ENCODE measurements around the gene UTS2R.
"Not testable (repeated sequence)": the region's sequence is repeated elsewhere in the genome, so short reads cannot be mapped to it uniquely, and the experiment has no call there.

The UTS2R gene

GRCh38 chr17:82345151-82345976 is 26.2 kb upstream of the UTS2R start:
- Histone ChIP-seq H3K4me1 (ENCODE audit: insufficient read depth, low read length) (peaks cover 8% of the 10 kb centered on the region; the same call in 1 of the 2 replicates), H3K36me3 (ENCODE audit: insufficient read depth, low read length) (no peaks in the 10 kb centered on the region), H3K9ac (ENCODE audit: low read depth, low read length) (no peak overlapping the region), H3K9me3 (ENCODE audit: control insufficient read depth, insufficient read depth, low read length) (no peaks in the 10 kb centered on the region; the same call in 1 of the 2 replicates)

GRCh38 chr17:82346342-82347300 is 24.9 kb upstream of the UTS2R start:
- peaks cover 8% of the 10 kb centered on the region; the same call in 1 of the 2 replicates for H3K4me1 ChIP-seq (ENCODE audit: insufficient read depth, low read length)
- H3K9me3 ChIP-seq (ENCODE audit: control insufficient read depth, insufficient read depth, low read length), result no peaks in the 10 kb centered on the region
- no peaks in the 10 kb centered on the region for H3K36me3 ChIP-seq (ENCODE audit: insufficient read depth, low read length)
- no peak overlapping the region for H3K9ac ChIP-seq (ENCODE audit: low read depth, low read length)

DNA sequence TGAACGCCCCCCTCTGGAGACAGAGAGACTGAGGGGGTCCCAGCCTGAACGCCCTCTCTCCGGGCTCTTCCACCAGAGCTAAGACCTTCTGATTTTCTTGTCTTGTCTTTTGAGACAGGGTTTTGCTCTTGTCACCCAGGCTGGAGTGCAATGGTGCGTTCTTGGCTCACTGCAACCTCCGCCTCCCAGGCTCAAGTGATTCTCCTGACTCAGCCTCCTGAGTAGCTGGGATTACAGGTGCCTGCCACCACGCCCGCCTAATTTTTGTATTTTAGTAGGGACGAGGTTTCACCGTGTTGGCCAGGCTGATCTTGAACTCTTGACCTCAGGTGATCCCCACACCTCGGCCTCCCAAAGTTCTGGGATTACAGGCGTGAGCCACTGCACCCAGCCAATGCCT is 23.6 kb upstream of the UTS2R start:
- not testable (repeated sequence) for H3K36me3 ChIP-seq (ENCODE audit: insufficient read depth, low read length); H3K9me3 ChIP-seq (ENCODE audit: control insufficient read depth, insufficient read depth, low read length); H3K9ac ChIP-seq (ENCODE audit: low read depth, low read length); H3K4me1 ChIP-seq (ENCODE audit: insufficient read depth, low read length)

GRCh38 chr17:82348434-82348833 is 23.1 kb upstream of the UTS2R start:
- H3K9ac ChIP-seq (ENCODE audit: low read depth, low read length), result no peak overlapping the region
- H3K4me1 ChIP-seq (ENCODE audit: insufficient read depth, low read length), result peaks cover 8% of the 10 kb centered on the region; the same call in 1 of the 2 replicates
- H3K9me3 ChIP-seq (ENCODE audit: control insufficient read depth, insufficient read depth, low read length), result no peaks in the 10 kb centered on the region
- no peaks in the 10 kb centered on the region for H3K36me3 ChIP-seq (ENCODE audit: insufficient read depth, low read length)

- no peak overlapping the region for H3K9ac ChIP-seq (ENCODE audit: low read depth, low read length)
- no peaks in the 10 kb centered on the region for H3K9me3 ChIP-seq (ENCODE audit: control insufficient read depth, insufficient read depth, low read length)
- H3K36me3 ChIP-seq (ENCODE audit: insufficient read depth, low read length), result no peaks in the 10 kb centered on the region
- H3K4me1 ChIP-seq (ENCODE audit: insufficient read depth, low read length), result peaks cover 8% of the 10 kb centered on the region; the same call in 1 of the 2 replicates
These were observed 22.7 kb upstream of the UTS2R start for GRCh38 chr17:82348866-82349265.

- Histone ChIP-seq H3K36me3 (ENCODE audit: insufficient read depth, low read length) (no peaks in the 10 kb centered on the region), H3K9me3 (ENCODE audit: control insufficient read depth, insufficient read depth, low read length) (no peaks in the 10 kb centered on the region), H3K9ac (ENCODE audit: low read depth, low read length) (no peak overlapping the region), H3K4me1 (ENCODE audit: insufficient read depth, low read length) (peaks cover 8% of the 10 kb centered on the region; the same call in 1 of the 2 replicates)
These were observed 22.3 kb upstream of the UTS2R start for GRCh38 chr17:82349287-82349701.

GRCh38 chr17:82350182-82351030 is 21.2 kb upstream of the UTS2R start:
- H3K4me1 ChIP-seq (ENCODE audit: insufficient read depth, low read length), result peaks cover 4% of the 10 kb centered on the region; the same call in 1 of the 2 replicates
- no peaks in the 10 kb centered on the region for H3K36me3 ChIP-seq (ENCODE audit: insufficient read depth, low read length)
- H3K9ac ChIP-seq (ENCODE audit: low read depth, low read length), result no peak overlapping the region
- no peaks in the 10 kb centered on the region for H3K9me3 ChIP-seq (ENCODE audit: control insufficient read depth, insufficient read depth, low read length)

GRCh38 chr17:82351254-82351712 is 20.3 kb upstream of the UTS2R start:
- no peak overlapping the region for H3K9ac ChIP-seq (ENCODE audit: low read depth, low read length)
- H3K36me3 ChIP-seq (ENCODE audit: insufficient read depth, low read length), result no peaks in the 10 kb centered on the region
- no peaks in the 10 kb centered on the region for H3K9me3 ChIP-seq (ENCODE audit: control insufficient read depth, insufficient read depth, low read length)
- H3K4me1 ChIP-seq (ENCODE audit: insufficient read depth, low read length), result peaks cover 4% of the 10 kb centered on the region; the same call in 1 of the 2 replicates

DNA sequence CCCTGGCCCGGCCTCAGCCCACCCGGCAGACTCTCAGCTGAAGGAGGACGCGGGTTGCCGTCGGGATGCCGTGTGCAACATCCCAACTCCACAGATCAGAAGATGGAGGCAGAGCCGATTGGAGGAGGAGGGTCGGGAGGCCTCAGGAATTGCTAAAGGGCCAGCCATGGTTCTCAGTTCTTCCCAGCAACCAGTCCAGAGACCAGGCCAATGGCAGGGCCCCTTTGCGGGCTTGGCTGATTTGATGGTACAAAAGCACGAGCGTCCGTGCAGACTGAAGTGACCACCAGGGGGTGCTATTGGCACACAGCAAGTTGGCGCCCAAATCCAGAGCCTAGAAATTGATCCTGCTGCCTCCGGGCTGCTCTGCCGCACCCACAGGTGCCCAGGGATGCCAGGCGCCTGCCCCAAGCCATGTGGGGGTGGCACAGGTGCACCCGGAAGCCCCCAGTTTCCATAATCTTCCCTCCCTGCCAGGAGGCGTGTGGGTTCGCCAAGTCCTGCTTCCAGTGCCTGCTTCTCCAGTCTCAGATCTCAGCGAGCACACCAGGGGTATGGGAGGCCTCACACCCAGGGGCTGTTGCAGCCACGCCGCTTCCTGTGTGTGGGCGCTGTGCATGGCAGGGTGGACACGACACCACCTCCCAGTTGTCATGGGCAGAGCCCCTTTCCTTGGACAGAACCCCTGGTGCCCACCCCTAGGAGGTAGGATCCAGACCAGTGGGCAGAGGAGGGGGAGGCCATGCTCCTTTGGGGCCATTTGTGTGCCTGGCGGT is 19.7 kb upstream of the UTS2R start:
- peaks cover 4% of the 10 kb centered on the region; the same call in 1 of the 2 replicates for H3K4me1 ChIP-seq (ENCODE audit: insufficient read depth, low read length)
- H3K9ac ChIP-seq (ENCODE audit: low read depth, low read length), result no peak overlapping the region
- H3K9me3 ChIP-seq (ENCODE audit: control insufficient read depth, insufficient read depth, low read length), result no peaks in the 10 kb centered on the region
- no peaks in the 10 kb centered on the region for H3K36me3 ChIP-seq (ENCODE audit: insufficient read depth, low read length)

GRCh38 chr17:82353484-82353883 is 18.1 kb upstream of the UTS2R start:
- Histone ChIP-seq H3K9ac (ENCODE audit: low read depth, low read length) (no peak overlapping the region), H3K4me1 (ENCODE audit: insufficient read depth, low read length) (peaks cover 5% of the 10 kb centered on the region; the same call in 1 of the 2 replicates), H3K9me3 (ENCODE audit: control insufficient read depth, insufficient read depth, low read length) (no peaks in the 10 kb centered on the region), H3K36me3 (ENCODE audit: insufficient read depth, low read length) (no peaks in the 10 kb centered on the region)

DNA sequence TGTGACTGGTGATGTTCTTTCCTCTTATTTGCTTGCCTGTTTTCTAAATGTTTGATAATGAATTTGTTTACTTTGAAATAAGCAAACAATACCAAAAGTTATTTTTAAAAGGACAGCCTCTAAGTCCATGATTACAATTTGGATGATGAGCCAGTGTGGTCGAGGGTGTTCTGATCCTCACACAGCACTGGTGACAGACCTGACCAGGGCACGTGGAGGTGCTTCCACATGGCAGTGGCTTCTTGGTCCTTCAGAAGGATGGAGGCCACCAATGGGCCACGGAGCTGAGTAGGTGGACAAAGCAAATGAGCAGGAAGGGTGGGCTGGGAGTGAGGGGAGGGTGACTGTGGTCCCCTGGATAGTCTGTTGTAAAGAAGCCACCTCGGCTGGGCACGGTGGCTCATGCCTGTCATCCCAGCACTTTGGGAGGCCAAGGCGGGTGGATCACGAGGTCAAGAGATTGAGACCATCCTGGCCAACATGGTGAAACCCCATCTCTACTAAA is 16.7 kb upstream of the UTS2R start:
- H3K9ac ChIP-seq (ENCODE audit: low read depth, low read length), result no peak overlapping the region
- H3K4me1 ChIP-seq (ENCODE audit: insufficient read depth, low read length), result peaks cover 5% of the 10 kb centered on the region; the same call in 1 of the 2 replicates
- no peaks in the 10 kb centered on the region for H3K9me3 ChIP-seq (ENCODE audit: control insufficient read depth, insufficient read depth, low read length)
- H3K36me3 ChIP-seq (ENCODE audit: insufficient read depth, low read length), result no peaks in the 10 kb centered on the region

- Histone ChIP-seq H3K36me3 (ENCODE audit: insufficient read depth, low read length) (no peaks in the 10 kb centered on the region), H3K9ac (ENCODE audit: low read depth, low read length) (no peak overlapping the region), H3K9me3 (ENCODE audit: control insufficient read depth, insufficient read depth, low read length) (no peaks in the 10 kb centered on the region), H3K4me1 (ENCODE audit: insufficient read depth, low read length) (peaks cover 5% of the 10 kb centered on the region; the same call in 1 of the 2 replicates)
These were observed 15.7 kb upstream of the UTS2R start for GRCh38 chr17:82355770-82356427.
